ENCODE results near the gene SLC25A36. TPM values are rescaled to one million over a fixed set of nuclear protein-coding genes. Genes with fewer than 3 reads are reported as not detected.
A peak's percentile ranks its signal among the peaks of the same experiment; 100 is the strongest.

Gene SLC25A36
- total RNA-seq, 1 experiment from 2014 or later: 78.4 TPM

DNA sequence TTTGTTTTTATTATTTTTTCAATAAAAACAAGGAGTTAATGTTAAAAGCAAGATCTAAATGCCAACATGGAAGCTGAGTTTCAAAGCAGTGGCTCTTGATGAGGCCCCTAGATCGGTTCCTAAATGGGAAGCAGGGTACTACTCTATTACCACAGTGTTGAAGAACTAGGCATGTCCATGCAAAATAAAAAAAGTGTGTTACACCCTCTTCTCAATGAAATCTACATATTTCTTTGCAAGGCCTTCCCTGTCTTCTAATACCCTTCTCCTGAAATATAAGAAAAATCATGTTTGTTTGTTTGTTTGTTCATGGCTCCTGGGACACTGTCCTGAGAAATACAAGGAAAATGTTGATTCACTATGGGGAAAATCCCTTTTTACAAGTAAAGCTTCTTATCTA is 12.2 kb upstream of the SLC25A36 start:
- H3K36me3 Mint-ChIP-seq: no peaks in the 10 kb centered on the region
- H3K27me3 Mint-ChIP-seq (ENCODE audit: low read depth): peaks cover 10% of the 10 kb centered on the region
- TF ChIP-seq IRF2 (CRISPR knock-in tag; IDR thresholded peaks at IDR 0.05; ENCODE audit: borderline replicate concordance, low read depth) (no peak), ZNF281 (CRISPR knock-in tag; IDR thresholded peaks at IDR 0.05) (no peak)
- TF ChIP-seq, protein P1, sequence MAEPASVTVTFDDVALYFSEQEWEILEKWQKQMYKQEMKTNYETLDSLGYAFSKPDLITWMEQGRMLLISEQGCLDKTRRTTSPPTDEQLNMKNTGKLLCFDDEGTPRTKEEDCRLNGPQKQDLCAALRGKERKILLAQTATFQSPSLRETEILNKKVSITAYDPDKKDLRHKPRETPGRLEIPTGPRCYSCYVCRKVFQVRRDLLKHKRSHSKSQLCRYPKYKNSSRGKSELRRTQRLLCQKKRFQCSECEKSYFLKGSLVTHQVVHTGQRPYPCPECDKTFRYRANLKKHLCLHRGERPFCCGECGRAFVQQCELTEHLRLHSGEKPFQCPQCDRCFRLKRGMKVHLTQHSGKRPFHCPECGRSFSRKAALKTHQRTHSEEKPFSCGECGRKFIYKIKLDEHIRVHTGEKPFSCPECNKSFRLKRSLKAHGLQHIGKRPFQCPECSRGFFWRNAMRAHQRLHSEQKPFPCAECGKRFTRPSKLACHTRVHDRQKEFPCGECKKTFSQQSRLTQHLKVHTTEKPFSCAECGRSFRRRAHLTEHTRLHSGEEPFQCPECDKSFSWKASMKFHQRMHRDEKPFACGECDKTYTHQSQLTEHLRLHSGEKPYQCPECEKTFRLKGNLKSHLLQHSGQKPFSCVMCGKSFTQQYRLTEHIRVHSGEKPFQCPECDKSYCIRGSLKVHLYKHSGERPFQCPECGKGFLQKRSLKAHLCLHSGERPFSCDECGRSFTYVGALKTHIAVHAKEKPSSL (CRISPR knock-in tag; conservative IDR thresholded peaks at IDR 0.05): no peak
- H3K4me1 Mint-ChIP-seq: no peaks in the 10 kb centered on the region
- peaks cover under 1% of the 10 kb centered on the region for H3K9me3 Mint-ChIP-seq
- DNase-seq (ENCODE audit: low spot score): no peak
- H3K4me3 Mint-ChIP-seq: no peak overlapping the region
- POLR2A ChIA-PET: interaction anchor here (1.3 kb wide), 1 partner anchor 18 kb away, joined by 3 read pairs; no protein-coding TSS in a partner anchor
- no peak overlapping the region for H3K27ac Mint-ChIP-seq
- CTCF ChIA-PET: interaction anchor here (0.9 kb wide), 1 partner anchor 306 kb away, joined by 3 read pairs; no protein-coding TSS in a partner anchor
- ATAC-seq: no peak

GRCh38 chr3:140931016-140931454 is 10.6 kb upstream of the SLC25A36 start:
- peak overlapping the region; percentile 86 for H3K4me3 Mint-ChIP-seq
- peak overlapping the region; percentile 84 for H3K27ac Mint-ChIP-seq

More at GRCh38 chr3:140931016-140931454, 10.6 kb upstream of the SLC25A36 start:
- Mint-ChIP-seq H3K9me3 (no peaks in the 10 kb centered on the region), H3K36me3 (no peaks in the 10 kb centered on the region), H3K27me3 (ENCODE audit: low read depth) (peaks cover 17% of the 10 kb centered on the region), H3K4me1 (no peaks in the 10 kb centered on the region)
- TF ChIP-seq NR1H2 (CRISPR knock-in tag; IDR thresholded peaks at IDR 0.05): no peak
- TF ChIP-seq, protein P1 (CRISPR knock-in tag; conservative IDR thresholded peaks at IDR 0.05): no peak
- TF ChIP-seq, protein P2, sequence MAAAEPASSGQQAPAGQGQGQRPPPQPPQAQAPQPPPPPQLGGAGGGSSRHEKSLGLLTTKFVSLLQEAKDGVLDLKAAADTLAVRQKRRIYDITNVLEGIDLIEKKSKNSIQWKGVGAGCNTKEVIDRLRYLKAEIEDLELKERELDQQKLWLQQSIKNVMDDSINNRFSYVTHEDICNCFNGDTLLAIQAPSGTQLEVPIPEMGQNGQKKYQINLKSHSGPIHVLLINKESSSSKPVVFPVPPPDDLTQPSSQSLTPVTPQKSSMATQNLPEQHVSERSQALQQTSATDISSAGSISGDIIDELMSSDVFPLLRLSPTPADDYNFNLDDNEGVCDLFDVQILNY (CRISPR knock-in tag; IDR thresholded peaks at IDR 0.05): no peak
- TF ChIP-seq ELF4 (CRISPR knock-in tag; IDR thresholded peaks at IDR 0.05; ENCODE audit: low read depth): no peak
- no peak for TF ChIP-seq ZNF232 (CRISPR knock-in tag; IDR thresholded peaks at IDR 0.05)
- TF ChIP-seq ESRRA (CRISPR knock-in tag; IDR thresholded peaks at IDR 0.05; ENCODE audit: borderline replicate concordance): no peak
- no peak for TF ChIP-seq FOXJ3 (CRISPR knock-in tag; IDR thresholded peaks at IDR 0.05; ENCODE audit: borderline replicate concordance)
- no peak for TF ChIP-seq IRF2 (CRISPR knock-in tag; IDR thresholded peaks at IDR 0.05; ENCODE audit: borderline replicate concordance, low read depth)
- TF ChIP-seq, protein P3, sequence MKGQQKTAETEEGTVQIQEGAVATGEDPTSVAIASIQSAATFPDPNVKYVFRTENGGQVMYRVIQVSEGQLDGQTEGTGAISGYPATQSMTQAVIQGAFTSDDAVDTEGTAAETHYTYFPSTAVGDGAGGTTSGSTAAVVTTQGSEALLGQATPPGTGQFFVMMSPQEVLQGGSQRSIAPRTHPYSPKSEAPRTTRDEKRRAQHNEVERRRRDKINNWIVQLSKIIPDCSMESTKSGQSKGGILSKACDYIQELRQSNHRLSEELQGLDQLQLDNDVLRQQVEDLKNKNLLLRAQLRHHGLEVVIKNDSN (CRISPR knock-in tag; IDR thresholded peaks at IDR 0.05): no peak
- TF ChIP-seq PREB (CRISPR knock-in tag; IDR thresholded peaks at IDR 0.05; ENCODE audit: borderline replicate concordance): no peak
- no peak for TF ChIP-seq JUN (CRISPR knock-in tag; IDR thresholded peaks at IDR 0.05)
- TF ChIP-seq ERG (CRISPR knock-in tag; IDR thresholded peaks at IDR 0.05): no peak
- DNase-seq (ENCODE audit: low spot score): peak; percentile 52
- ATAC-seq: peak; percentile 97
- ChIA-PET POLR2A (no interaction called here), CTCF (interaction anchor here (1.6 kb wide), 1 partner anchor 9 kb away, joined by 5 read pairs; no protein-coding TSS in a partner anchor)
